ENCODE data around the gene BCDIN3D. TPM values are rescaled to one million over a fixed set of nuclear protein-coding genes. Genes with fewer than 3 reads are reported as not detected.

Gene BCDIN3D
- total and polyA plus RNA-seq, 9 of the 15 experiments (the other 6 are each of a cell fraction or from before 2014, with no cell fraction given) = 3.7 to 6.9 (median 5.6) TPM

DNA sequence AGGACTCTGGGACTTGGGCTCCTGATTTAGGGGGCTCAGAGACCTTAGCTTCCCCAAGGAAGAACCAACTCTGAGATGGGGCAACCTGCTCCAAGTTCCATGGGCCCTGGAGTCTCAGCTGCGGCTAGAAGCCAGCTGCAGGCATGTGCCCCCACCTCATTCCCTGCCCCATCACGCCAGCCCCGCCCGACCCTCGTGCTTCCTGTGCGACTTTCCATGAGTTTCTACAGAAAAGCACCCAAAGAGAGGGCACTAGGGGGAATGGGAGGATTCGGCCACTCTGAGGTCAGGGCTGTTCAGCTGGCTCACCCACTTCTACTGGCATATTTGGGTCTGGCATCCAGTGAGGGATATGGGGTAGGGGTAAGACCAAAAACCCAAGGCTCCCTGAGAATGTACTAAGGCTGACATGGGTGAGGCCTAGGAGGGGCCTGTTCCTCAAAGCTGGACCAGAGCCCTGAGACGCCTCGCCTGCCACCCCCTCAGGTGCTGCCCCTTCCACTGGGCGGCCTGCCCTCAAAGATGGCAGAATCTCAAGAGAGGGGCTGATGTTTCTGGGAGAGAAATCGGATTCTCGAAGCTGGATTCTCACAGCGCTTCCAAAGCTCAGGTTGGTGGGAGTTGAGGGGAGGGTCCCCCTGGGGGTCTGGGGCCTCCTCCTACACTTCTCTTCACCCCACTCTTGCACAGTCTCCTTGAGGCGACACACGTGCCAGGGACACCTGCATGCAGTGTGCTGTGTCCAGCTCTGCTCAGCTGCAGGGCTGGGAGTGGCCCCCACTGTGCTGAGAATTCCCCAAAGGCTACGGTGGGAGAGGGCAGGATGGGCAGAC lies 38.7 kb upstream of the BCDIN3D start:
- Histone ChIP-seq H3K4me1 (replicated peaks in 1 of 2; ENCODE audit: control insufficient read depth in 2 of 2, insufficient read depth in 2 of 2, low read length in 2 of 2) (peaks cover 0 to 6% of the 10 kb centered on the region in 2 experiments; a peak in 1 of 5 replicates), H3K4me2 (ENCODE audit: insufficient read depth, low read length) (no peak overlapping the region), H4K20me1 (replicated peaks; ENCODE audit: control insufficient read depth, insufficient read depth, low read length) (peaks cover 10% of the 10 kb centered on the region), H3K27me3 (ENCODE audit: control insufficient read depth in 2 of 2, insufficient read depth in 2 of 2, low read length in 2 of 2) (peaks cover 21 to 44% of the 10 kb centered on the region in 2 experiments), H3K9me3 (replicated peaks; ENCODE audit: control insufficient read depth, insufficient read depth, low read depth, low read length) (peaks cover 18% of the 10 kb centered on the region), H3K79me2 (ENCODE audit: control insufficient read depth, insufficient read depth, low read length) (no peaks in the 10 kb centered on the region), H3K9me1 (ENCODE audit: control insufficient read depth, insufficient read depth, low read length) (no peaks in the 10 kb centered on the region), H3K9ac (ENCODE audit: insufficient read depth in 1 of 2, low read depth in 2 of 2, low read length in 2 of 2) (no peak overlapping the region; a peak in 1 of 4 replicates), H3K27ac (ENCODE audit: extremely low read depth, low read depth, low read length) (no peak overlapping the region), H3K4me3 (no peak overlapping the region), H3K36me3 (ENCODE audit: control insufficient read depth, insufficient read depth, low read length) (no peaks in the 10 kb centered on the region), H2AFZ (ENCODE audit: low read depth, low read length) (no peak overlapping the region)
- DNase-seq (ENCODE audit: extremely low read depth in 1 of 4, low spot score in 3 of 4) = no peak
- no peak for ATAC-seq
- 22% methylated on average over 15 of the region's 16 CpGs for WGBS (ENCODE audit: insufficient coverage, low coverage, missing lambda C conversion rate)
- ChIA-PET POLR2A (interaction anchor here (1.0 kb wide), 1 partner anchor 11 kb away, joined by 4 read pairs; no protein-coding TSS in a partner anchor), CTCF (ENCODE audit: low intra/inter-chr PET ratio) (interaction anchor here (0.6 kb wide), 1 partner anchor 80 kb away, joined by 3 read pairs; the partner anchor contains the start of gene AQP5)
- in situ Hi-C loops (cut with MboI) = no loop called here
- no peak for FAIRE-seq
- intact Hi-C loops (cut with micrococcal nuclease) = no loop called here
- BruUV-seq (replicated peaks) = no TSS peak
- TF ChIP-seq HIVEP1 (CRISPR knock-in tag; IDR thresholded peaks at IDR 0.05) = no peak
- TF ChIP-seq ZNF77 (CRISPR knock-in tag; IDR thresholded peaks at IDR 0.05) = no peak
- TF ChIP-seq ZMIZ1 (IDR thresholded peaks at IDR 0.05; ENCODE audit: low read depth in 2 of 2, low read length in 2 of 2) = no peak
- TF ChIP-seq HDGF (IDR thresholded peaks at IDR 0.05) = no peak
- TF ChIP-seq NR3C1 (CRISPR knock-in tag; IDR thresholded peaks at IDR 0.05) = no peak
- TF ChIP-seq ELF4 (CRISPR knock-in tag; IDR thresholded peaks at IDR 0.05) = no peak
- TF ChIP-seq SMARCA5 (IDR thresholded peaks at IDR 0.05) = no peak
- TF ChIP-seq MTA2 (IDR thresholded peaks at IDR 0.05; ENCODE audit: low read depth) = no peak
- no peak for TF ChIP-seq GTF2A2 (tag; IDR thresholded peaks at IDR 0.05)
- TF ChIP-seq POLR2AphosphoS2 (IDR thresholded peaks at IDR 0.05; ENCODE audit: low read length) = no peak
- no peak for TF ChIP-seq RBBP5 (IDR thresholded peaks at IDR 0.05; ENCODE audit: borderline replicate concordance, insufficient read depth, low read length, poor library complexity, severe bottlenecking)
- no peak for TF ChIP-seq LARP7 (IDR thresholded peaks at IDR 0.05)
- no peak for TF ChIP-seq CEBPG (CRISPR knock-in tag; IDR thresholded peaks at IDR 0.05)
- no peak for TF ChIP-seq CEBPG (tag; conservative IDR thresholded peaks at IDR 0.05 in 1 of 2, IDR thresholded peaks at IDR 0.05 in 1 of 2)
- TF ChIP-seq, protein P1, sequence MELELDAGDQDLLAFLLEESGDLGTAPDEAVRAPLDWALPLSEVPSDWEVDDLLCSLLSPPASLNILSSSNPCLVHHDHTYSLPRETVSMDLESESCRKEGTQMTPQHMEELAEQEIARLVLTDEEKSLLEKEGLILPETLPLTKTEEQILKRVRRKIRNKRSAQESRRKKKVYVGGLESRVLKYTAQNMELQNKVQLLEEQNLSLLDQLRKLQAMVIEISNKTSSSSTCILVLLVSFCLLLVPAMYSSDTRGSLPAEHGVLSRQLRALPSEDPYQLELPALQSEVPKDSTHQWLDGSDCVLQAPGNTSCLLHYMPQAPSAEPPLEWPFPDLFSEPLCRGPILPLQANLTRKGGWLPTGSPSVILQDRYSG (tag; conservative IDR thresholded peaks at IDR 0.05; ENCODE audit: low read depth) = no peak
- TF ChIP-seq GABPB2 (CRISPR knock-in tag; conservative IDR thresholded peaks at IDR 0.05) = no peak
- TF ChIP-seq ETV5 (CRISPR knock-in tag; IDR thresholded peaks at IDR 0.05; ENCODE audit: low read depth) = no peak
- TF ChIP-seq SRSF3 (IDR thresholded peaks at IDR 0.05; ENCODE audit: insufficient read depth, low read length) = no peak
